ENCODE data around the gene ANXA6.

Gene ANXA6

GRCh38 chr5:151186052-151186451 is 28.5 kb upstream of the ANXA6 start:
- no peak overlapping the region for H3K4me3 ChIP-seq (ENCODE audit: low read depth, low read length)
- no peak for TF ChIP-seq CTCF (IDR thresholded peaks at IDR 0.05; ENCODE audit: low read depth, low read length)

- H3K4me3 ChIP-seq (ENCODE audit: low read depth, low read length) = no peak overlapping the region
Observed at GRCh38 chr5:151184316-151185042, 26.9 kb upstream of the ANXA6 start.

GRCh38 chr5:151183456-151184245 is 26.1 kb upstream of the ANXA6 start:
- H3K4me3 ChIP-seq (ENCODE audit: low read depth, low read length) = no peak overlapping the region
- no peak for TF ChIP-seq CTCF (IDR thresholded peaks at IDR 0.05; ENCODE audit: low read depth, low read length)

More at GRCh38 chr5:151184316-151185042, 26.9 kb upstream of the ANXA6 start:
- no peak for TF ChIP-seq CTCF (IDR thresholded peaks at IDR 0.05; ENCODE audit: low read depth, low read length)

GRCh38 chr5:151182976-151183375 is 25.4 kb upstream of the ANXA6 start:
- no peak overlapping the region for H3K4me3 ChIP-seq (ENCODE audit: low read depth, low read length)
- no peak for TF ChIP-seq CTCF (IDR thresholded peaks at IDR 0.05; ENCODE audit: low read depth, low read length)

- TF ChIP-seq CTCF (IDR thresholded peaks at IDR 0.05; ENCODE audit: low read depth, low read length) = no peak
- no peak overlapping the region for H3K4me3 ChIP-seq (ENCODE audit: low read depth, low read length)
Observed at GRCh38 chr5:151182524-151182900, 24.9 kb upstream of the ANXA6 start.

GRCh38 chr5:151181818-151182523 is 24.4 kb upstream of the ANXA6 start:
- no peak for TF ChIP-seq CTCF (IDR thresholded peaks at IDR 0.05; ENCODE audit: low read depth, low read length)
- no peak overlapping the region for H3K4me3 ChIP-seq (ENCODE audit: low read depth, low read length)
